Breast epithelium (tissue), 3 donors: ENCODE measurements around the gene RTEL1.

ENCODE experiments used
- CTCF ChIP-seq, 3 donors: fragments of 450-650 bp; IDR thresholded peaks; one replicate each; pipeline ENCODE4 v1.5.1; 2016 to 2017; ENCODE audit warnings: antibody characterized with exemption in 3 of 3, mild to moderate bottlenecking in 3 of 3, moderate library complexity in 3 of 3
- POLR2AphosphoS5 ChIP-seq, 3 donors: sonication (generic); formaldehyde crosslinking; IDR thresholded peaks; one replicate each; pipeline ENCODE4 v1.6.1; 2017; ENCODE audit warnings: antibody characterized with exemption in 3 of 3

- TF ChIP-seq POLR2AphosphoS5 (IDR thresholded peaks at IDR 0.05) (no peak), CTCF (IDR thresholded peaks at IDR 0.05) (no peak)
Observed at GRCh38 chr20:63663332-63664066, 5.4 kb downstream of the RTEL1 start.
